IPS-NIHi7 (cell line): ENCODE data around the gene ERGIC1.

Source experiments
- DNase-seq: peaks from one replicate; pipeline ENCODE4 v3.0.0; 2012; ENCODE audit warnings: mixed read lengths; ENCODE audit errors: extremely low spot score

The ERGIC1 gene

GRCh38 chr5:172828911-172829431 lies 5.1 kb upstream of the ERGIC1 start:
- DNase-seq = no peak

GRCh38 chr5:172830275-172830799 lies 3.7 kb upstream of the ERGIC1 start:
- DNase-seq = no peak

GRCh38 chr5:172830876-172831662 lies 3.0 kb upstream of the ERGIC1 start:
- no peak for DNase-seq

GRCh38 chr5:172832383-172833315 lies 1.4 kb upstream of the ERGIC1 start:
- no peak for DNase-seq

GRCh38 chr5:172833372-172833685 lies 722 bp upstream of the ERGIC1 start:
- DNase-seq = no peak

GRCh38 chr5:172834415-172835289 lies 601 bp downstream of the ERGIC1 start:
- DNase-seq = peak; percentile 61

- DNase-seq = no peak
Measured at GRCh38 chr5:172835290-172835993, 1.4 kb downstream of the ERGIC1 start.

GRCh38 chr5:172835994-172836356 lies 1.9 kb downstream of the ERGIC1 start:
- no peak for DNase-seq

- no peak for DNase-seq
Measured at GRCh38 chr5:172837640-172838039, 3.6 kb downstream of the ERGIC1 start.

GRCh38 chr5:172838151-172838875 lies 4.3 kb downstream of the ERGIC1 start:
- DNase-seq = no peak

- no peak for DNase-seq
Measured at GRCh38 chr5:172839669-172840431, 5.8 kb downstream of the ERGIC1 start.

GRCh38 chr5:172840432-172841154 lies 6.5 kb downstream of the ERGIC1 start:
- no peak for DNase-seq

- DNase-seq = no peak
Measured at GRCh38 chr5:172841256-172841655, 7.2 kb downstream of the ERGIC1 start.

- DNase-seq = no peak
Measured at GRCh38 chr5:172843825-172844576, 9.9 kb downstream of the ERGIC1 start.

GRCh38 chr5:172844577-172844838 lies 10.5 kb downstream of the ERGIC1 start:
- DNase-seq = no peak

GRCh38 chr5:172845154-172845553 lies 11.1 kb downstream of the ERGIC1 start:
- DNase-seq = no peak

- DNase-seq = no peak
Measured at GRCh38 chr5:172845576-172845975, 11.5 kb downstream of the ERGIC1 start.

GRCh38 chr5:172846249-172846648 lies 12.2 kb downstream of the ERGIC1 start:
- DNase-seq = no peak
